Thymus (tissue), 11 donors: ENCODE data around the gene OTUD3. TPM values are rescaled to one million over a fixed set of nuclear protein-coding genes. Genes with fewer than 3 reads are reported as not detected.
"Not testable (repeated sequence)": the region's sequence is repeated elsewhere in the genome, so short reads cannot be mapped to it uniquely, and the experiment has no call there.

Experiments used
- DNase-seq, 9 donors: peaks; one replicate each; pipeline ENCODE4 v3.0.0-alpha.2; 2013; ENCODE audit warnings: low spot score in 9 of 9, low read depth in 6 of 9, missing footprints in 1 of 9
- H3K27ac ChIP-seq, 2 donors: one replicate each; pipeline ENCODE4 v1.5.1; 2013; ENCODE audit warnings: control low read depth in 1 of 2, low read depth in 1 of 2, low read length in 1 of 2, mild to moderate bottlenecking in 1 of 2, moderate library complexity in 1 of 2
- H3K27me3 ChIP-seq, 2 donors: one replicate each; pipeline ENCODE4 v1.5.1; 2013; ENCODE audit warnings: low read length in 1 of 2; ENCODE audit not compliant: control insufficient read depth in 2 of 2, insufficient read depth in 1 of 2
- H3K36me3 ChIP-seq, 2 donors: one replicate each; pipeline ENCODE4 v1.5.1; 2013; ENCODE audit warnings: low read length in 1 of 2, mild to moderate bottlenecking in 1 of 2, moderate library complexity in 1 of 2; ENCODE audit not compliant: control insufficient read depth in 2 of 2, insufficient read depth in 2 of 2
- H3K4me1 ChIP-seq, 2 donors: one replicate each; pipeline ENCODE4 v1.5.1; 2013; ENCODE audit warnings: low read length in 2 of 2; ENCODE audit not compliant: control insufficient read depth in 2 of 2, insufficient read depth in 2 of 2
- H3K4me3 ChIP-seq, 2 donors: one replicate each; pipeline ENCODE4 v1.5.1; 2013; ENCODE audit warnings: low read length in 2 of 2, control low read depth in 1 of 2, mild to moderate bottlenecking in 1 of 2
- H3K9me3 ChIP-seq, 2 donors: one replicate each; pipeline ENCODE4 v1.5.1; 2013; ENCODE audit warnings: low read length in 1 of 2, mild to moderate bottlenecking in 1 of 2; ENCODE audit not compliant: control insufficient read depth in 2 of 2, insufficient read depth in 1 of 2
- WGBS: extraction: QIAGEN DNeasy Blood & Tissue Kit; methylation state at CpG from one replicate; pipeline ENCODE4 v1.1.7; 2013; 5-methylcytosine and 5-hydroxymethylcytosine counted together
- polyA plus RNA-seq: library from polyadenylated mRNA; stranded (reverse); fragments of 200-250 nt; gene quantifications from one replicate; pipeline ENCODE4 v1.2.3, GENCODE V29; 2013
- total RNA-seq: library from RNA; stranded (reverse); fragments of 120-200 nt; gene quantifications from one replicate; pipeline ENCODE4 v1.2.4, GENCODE V29; 2013
- donor health status: healthy.

Gene OTUD3
- total and polyA plus RNA-seq, 2 donors = 3.6 to 3.7 TPM

DNA sequence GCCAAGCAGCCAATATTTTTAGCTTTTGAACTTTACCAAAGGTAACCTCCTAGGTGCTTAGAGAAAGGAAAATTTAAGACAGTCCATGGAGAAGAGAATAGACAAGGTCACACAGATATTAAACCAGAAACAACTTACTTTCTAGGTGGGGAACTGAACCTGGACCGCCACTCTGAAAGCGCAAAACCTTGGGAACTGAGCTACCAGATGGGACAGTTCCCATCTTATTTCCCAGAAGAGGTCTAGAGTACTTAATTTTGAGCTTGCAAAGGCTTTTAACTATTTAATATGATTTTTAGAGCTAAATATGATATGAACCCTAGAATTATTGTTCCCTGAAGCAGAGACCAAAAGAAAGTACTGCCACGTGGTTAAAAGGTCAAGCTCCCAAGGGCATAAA, 32.9 kb upstream of the OTUD3 start:
- DNase-seq, H3K27ac ChIP-seq, H3K4me1 ChIP-seq, H3K27me3 ChIP-seq, H3K4me3 ChIP-seq, H3K9me3 ChIP-seq, H3K36me3 ChIP-seq: not testable (repeated sequence)
- WGBS = 85% methylated on average over 3 of the region's 3 CpGs

DNA sequence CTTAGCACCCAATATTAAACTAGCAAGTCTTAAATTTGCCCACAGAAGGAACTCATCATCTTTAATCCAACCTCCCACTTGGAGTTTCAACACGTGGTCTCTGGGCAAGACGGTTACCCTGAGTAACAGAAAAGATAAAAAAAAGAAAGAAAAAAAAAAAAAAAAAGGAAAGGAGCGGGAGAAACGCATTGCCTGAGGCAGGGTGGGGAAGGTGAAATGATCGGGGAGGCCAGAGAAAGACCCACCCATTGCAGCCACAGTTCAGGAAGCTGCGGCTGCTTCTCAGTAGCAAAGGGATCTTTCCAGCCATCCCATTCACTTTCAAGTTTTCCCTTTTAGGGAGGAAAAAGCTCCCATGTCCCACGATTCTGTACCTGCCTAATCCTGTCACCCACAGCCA, 32.0 kb upstream of the OTUD3 start:
- H3K9me3 ChIP-seq = no peaks in the 10 kb centered on the region
- H3K4me3 ChIP-seq = no peak overlapping the region
- H3K4me1 ChIP-seq = no peaks in the 10 kb centered on the region
- H3K27ac ChIP-seq = no peak overlapping the region
- no peaks in the 10 kb centered on the region for H3K36me3 ChIP-seq
- peaks cover 0 to 7% of the 10 kb centered on the region in 2 donors for H3K27me3 ChIP-seq
- whole genome bisulfite sequencing = 67% methylated on average over 7 of the region's 7 CpGs
- DNase-seq = no peak

DNA sequence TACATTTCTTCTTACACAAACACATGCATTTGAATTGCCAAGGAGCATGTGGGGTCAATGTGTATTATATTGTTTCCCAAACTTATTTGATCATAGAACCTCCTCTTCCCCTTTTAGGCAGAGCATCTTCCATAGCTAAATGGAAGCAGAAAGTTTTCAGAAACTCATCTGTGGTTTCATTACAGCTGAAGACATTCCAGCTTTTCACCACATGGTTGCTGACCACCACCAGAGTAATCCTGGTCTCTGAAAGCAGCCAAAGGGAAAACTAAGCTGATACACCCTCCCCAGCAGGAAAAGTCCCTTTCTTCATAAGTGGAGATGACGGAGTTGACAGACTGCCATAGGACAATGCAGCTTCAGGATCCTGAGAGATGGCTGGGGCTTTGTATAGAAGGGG, 30.2 kb upstream of the OTUD3 start:
- no peak overlapping the region for H3K4me3 ChIP-seq
- H3K4me1 ChIP-seq = no peaks in the 10 kb centered on the region
- DNase-seq = no peak
- no peaks in the 10 kb centered on the region for H3K9me3 ChIP-seq
- H3K27ac ChIP-seq = no peak overlapping the region
- H3K36me3 ChIP-seq = no peaks in the 10 kb centered on the region
- WGBS = 96% methylated on average over 1 of the region's 1 CpG
- no peaks in the 10 kb centered on the region for H3K27me3 ChIP-seq

- no peak for DNase-seq
- H3K27me3 ChIP-seq = no peaks in the 10 kb centered on the region
- H3K36me3 ChIP-seq = no peaks in the 10 kb centered on the region
- no peak overlapping the region for H3K4me3 ChIP-seq
- no peaks in the 10 kb centered on the region for H3K9me3 ChIP-seq
- H3K27ac ChIP-seq = no peak overlapping the region
- no peaks in the 10 kb centered on the region for H3K4me1 ChIP-seq
Observed at GRCh38 chr1:19854866-19855265, 27.3 kb upstream of the OTUD3 start.

DNA sequence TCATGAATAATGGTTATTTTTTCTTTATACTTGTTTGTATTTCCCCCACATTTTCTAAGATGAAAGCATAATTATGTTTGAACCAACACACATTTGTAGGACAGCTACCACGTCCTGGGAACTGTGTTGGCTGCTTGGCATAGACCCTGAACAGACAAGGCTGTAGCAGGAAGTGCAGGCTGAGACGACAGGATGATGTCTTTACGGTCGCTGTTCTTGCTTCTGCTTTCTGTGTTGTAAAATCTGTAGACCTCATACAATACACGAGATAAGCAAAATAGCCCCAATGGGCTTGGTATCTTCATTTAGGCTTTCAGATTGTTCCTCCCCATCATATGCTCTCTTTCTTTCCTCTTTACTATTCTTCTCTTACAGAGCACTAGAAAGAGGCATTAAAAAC, 23.3 kb upstream of the OTUD3 start:
- Histone ChIP-seq H3K4me1 (no peaks in the 10 kb centered on the region), H3K9me3 (no peaks in the 10 kb centered on the region), H3K36me3 (no peaks in the 10 kb centered on the region), H3K27ac (no peak overlapping the region), H3K27me3 (no peaks in the 10 kb centered on the region), H3K4me3 (no peak overlapping the region)
- 4% methylated on average over 5 of the region's 5 CpGs for WGBS
- DNase-seq = no peak

DNA sequence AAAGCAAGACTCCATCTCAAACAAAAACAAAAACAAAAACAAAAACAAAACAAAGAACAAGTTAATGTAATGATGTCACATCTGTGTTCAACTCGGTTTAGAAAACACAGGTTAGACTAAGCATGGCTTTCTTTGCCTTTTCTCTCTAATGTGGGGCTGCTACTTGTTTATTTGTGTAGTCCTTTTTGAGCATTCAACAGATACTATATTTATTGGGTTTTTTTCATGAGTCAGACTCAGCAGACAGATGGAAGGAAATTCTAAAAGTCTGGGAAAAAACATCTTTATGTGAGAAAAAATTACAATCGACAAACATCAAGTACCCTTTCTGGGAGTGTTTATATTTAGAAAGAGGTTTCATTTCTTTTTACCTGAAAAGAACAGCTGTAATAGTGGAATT, 22.3 kb upstream of the OTUD3 start:
- 89% methylated on average over 2 of the region's 2 CpGs for WGBS
- no peaks in the 10 kb centered on the region for H3K36me3 ChIP-seq
- no peak for DNase-seq
- H3K4me1 ChIP-seq = no peaks in the 10 kb centered on the region
- no peaks in the 10 kb centered on the region for H3K9me3 ChIP-seq
- H3K27me3 ChIP-seq = no peaks in the 10 kb centered on the region
- H3K4me3 ChIP-seq = no peak overlapping the region
- no peak overlapping the region for H3K27ac ChIP-seq

- no peak overlapping the region for H3K4me3 ChIP-seq
- WGBS = 76% methylated on average over 2 of the region's 2 CpGs
- H3K27me3 ChIP-seq = no peaks in the 10 kb centered on the region
- no peaks in the 10 kb centered on the region for H3K9me3 ChIP-seq
- DNase-seq = no peak
- H3K4me1 ChIP-seq = no peaks in the 10 kb centered on the region
- H3K36me3 ChIP-seq = no peaks in the 10 kb centered on the region
- no peak overlapping the region for H3K27ac ChIP-seq
Observed at GRCh38 chr1:19860418-19860817, 21.8 kb upstream of the OTUD3 start.

DNA sequence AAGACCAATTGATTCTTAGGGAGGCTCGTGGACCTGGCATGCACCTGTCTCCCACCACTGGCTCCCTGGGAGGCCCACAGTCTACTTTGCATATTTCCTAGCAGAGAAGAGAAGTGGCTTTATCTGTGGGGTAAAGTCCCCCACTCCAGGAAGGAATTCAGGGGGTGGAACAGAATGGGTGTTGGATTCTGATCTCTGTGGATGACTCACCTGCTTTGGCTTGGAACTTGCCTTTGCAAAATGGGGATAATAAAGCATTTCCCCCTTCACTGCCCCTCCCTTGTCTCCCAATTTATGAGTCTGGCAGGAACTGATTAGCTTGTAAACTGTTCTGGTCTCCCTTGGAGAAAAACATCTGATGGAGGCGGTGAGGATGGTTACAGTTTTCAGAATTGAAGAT, 21.2 kb upstream of the OTUD3 start:
- Histone ChIP-seq H3K36me3 (no peaks in the 10 kb centered on the region), H3K4me3 (no peak overlapping the region), H3K9me3 (no peaks in the 10 kb centered on the region), H3K27ac (no peak overlapping the region), H3K4me1 (no peaks in the 10 kb centered on the region), H3K27me3 (no peaks in the 10 kb centered on the region)
- no peak for DNase-seq
- WGBS = 79% methylated on average over 2 of the region's 2 CpGs

DNA sequence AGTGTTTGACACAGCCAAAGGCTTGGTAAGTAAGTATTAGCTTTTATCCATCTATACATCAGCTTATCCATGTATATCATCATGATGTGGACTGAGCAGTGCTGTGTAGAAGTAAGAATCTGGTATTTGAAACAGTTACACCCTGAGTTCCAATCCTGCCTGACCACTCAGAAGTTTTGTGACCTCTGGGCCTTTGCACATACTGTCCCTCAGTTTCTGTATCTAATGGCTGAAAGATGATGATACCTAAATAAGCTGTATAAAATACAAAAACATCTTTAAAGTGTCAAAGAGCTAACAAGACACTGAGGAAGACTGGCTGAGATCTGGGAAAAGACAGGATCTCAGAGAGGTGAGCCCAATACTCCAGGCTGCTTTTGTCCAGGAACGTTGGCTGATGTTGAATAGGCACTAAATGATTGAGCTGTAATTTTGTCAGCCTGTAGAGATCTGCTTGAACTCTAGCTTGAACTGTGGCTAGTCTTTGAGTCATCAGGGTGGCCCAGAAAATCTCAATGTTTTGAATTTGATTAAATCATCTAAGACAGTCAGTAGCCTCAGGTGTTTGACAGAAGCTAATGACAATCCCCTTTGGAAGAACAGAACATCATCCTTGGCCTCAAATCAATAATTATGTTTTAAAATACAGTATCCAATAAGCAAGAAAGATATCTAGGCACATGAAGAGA, 20.2 kb upstream of the OTUD3 start:
- Histone ChIP-seq H3K4me1 (no peaks in the 10 kb centered on the region), H3K4me3 (no peak overlapping the region), H3K9me3 (no peaks in the 10 kb centered on the region), H3K27ac (no peak overlapping the region), H3K27me3 (no peaks in the 10 kb centered on the region), H3K36me3 (no peaks in the 10 kb centered on the region)
- WGBS = 93% methylated on average over 1 of the region's 1 CpG
- DNase-seq = no peak

- H3K36me3 ChIP-seq = no peaks in the 10 kb centered on the region
- no peak overlapping the region for H3K27ac ChIP-seq
- no peak for DNase-seq
- no peak overlapping the region for H3K4me3 ChIP-seq
- H3K4me1 ChIP-seq = no peaks in the 10 kb centered on the region
- H3K27me3 ChIP-seq = no peaks in the 10 kb centered on the region
- no peaks in the 10 kb centered on the region for H3K9me3 ChIP-seq
- 92% methylated on average over 3 of the region's 3 CpGs for WGBS
Observed at GRCh38 chr1:19862944-19863343, 19.3 kb upstream of the OTUD3 start.
